ENCODE data around the gene PDE11A.
A peak's percentile ranks its signal among the peaks of the same experiment; 100 is the strongest.
"Not testable (repeated sequence)": the region's sequence is repeated elsewhere in the genome, so short reads cannot be mapped to it uniquely, and the experiment has no call there.

PDE11A gene

GRCh38 chr2:178074123-178075005, 1.8 kb upstream of the PDE11A start:
- DNase-seq (ENCODE audit: low read depth, low spot score) = peak; percentile 22

GRCh38 chr2:178072000-178072382, 586 bp downstream of the PDE11A start:
- no peak for DNase-seq (ENCODE audit: low read depth, low spot score)

DNA sequence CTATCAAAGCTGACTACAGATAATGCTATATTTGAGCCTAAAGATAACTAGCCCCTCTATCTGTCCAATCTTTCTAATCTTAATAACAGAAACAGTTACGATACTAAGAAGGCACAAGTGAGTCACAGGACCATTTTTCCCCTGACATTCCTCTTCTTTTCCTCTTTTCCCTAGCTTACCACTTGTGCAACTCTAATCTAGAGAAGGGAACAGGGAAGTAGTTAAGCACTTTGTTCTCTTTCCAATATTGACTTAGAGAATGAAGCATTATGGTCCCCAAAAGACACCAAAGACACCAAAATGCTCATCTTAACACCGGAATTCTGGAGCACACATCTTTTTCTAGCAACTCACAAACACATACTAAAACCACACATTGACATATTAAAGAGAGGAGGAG, 1.8 kb downstream of the PDE11A start:
- DNase-seq (ENCODE audit: low read depth, low spot score) = no peak

DNA sequence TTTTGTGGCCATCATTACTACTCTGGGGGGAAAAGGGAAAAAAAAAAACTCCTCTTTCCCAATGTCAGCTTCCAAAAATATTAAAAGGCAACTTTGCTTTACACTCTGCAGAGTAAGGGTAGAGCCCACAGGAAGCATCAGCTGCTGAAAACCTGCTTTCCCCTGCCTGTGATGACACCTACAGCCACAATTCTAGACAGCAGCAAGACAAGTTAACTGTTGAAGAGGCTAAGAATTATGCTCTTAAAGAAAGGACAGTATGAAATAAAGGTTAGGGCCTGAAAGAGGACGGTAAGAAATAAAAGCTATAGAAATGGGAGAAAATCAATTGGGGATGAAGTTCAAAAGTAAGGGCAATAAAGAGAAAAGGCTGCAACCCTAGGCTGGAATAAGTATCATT, 3.0 kb downstream of the PDE11A start:
- no peak for DNase-seq (ENCODE audit: low read depth, low spot score)

DNA sequence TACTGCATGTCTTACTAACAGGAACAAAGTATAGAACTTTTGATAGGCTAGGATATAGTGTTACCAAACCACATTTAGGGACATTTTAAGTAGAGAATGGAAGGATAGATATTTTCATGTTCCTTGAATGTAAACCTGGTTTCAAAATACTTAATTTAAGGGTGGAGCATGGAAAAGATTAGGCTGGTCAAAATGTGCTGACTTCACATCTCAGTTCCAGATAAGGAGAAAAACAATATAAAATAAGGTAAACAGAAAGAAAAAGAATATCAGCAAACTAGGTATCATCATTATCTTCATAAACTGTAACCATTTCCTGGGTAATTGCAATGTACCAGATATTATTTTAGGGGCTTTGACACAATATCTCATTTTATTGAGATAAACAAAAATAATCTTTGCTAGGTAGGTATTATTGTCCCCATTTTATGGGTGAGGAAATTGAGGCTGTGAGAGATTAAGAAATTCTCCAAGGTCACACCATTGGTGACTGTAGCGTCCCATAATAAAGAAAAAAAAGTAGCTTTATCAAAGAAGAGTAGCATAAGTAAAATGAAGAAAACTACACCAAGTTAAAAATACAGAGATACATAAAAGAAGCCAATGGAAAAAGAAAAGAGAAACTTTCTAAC, 3.6 kb downstream of the PDE11A start:
- no peak for DNase-seq (ENCODE audit: low read depth, low spot score)

DNA sequence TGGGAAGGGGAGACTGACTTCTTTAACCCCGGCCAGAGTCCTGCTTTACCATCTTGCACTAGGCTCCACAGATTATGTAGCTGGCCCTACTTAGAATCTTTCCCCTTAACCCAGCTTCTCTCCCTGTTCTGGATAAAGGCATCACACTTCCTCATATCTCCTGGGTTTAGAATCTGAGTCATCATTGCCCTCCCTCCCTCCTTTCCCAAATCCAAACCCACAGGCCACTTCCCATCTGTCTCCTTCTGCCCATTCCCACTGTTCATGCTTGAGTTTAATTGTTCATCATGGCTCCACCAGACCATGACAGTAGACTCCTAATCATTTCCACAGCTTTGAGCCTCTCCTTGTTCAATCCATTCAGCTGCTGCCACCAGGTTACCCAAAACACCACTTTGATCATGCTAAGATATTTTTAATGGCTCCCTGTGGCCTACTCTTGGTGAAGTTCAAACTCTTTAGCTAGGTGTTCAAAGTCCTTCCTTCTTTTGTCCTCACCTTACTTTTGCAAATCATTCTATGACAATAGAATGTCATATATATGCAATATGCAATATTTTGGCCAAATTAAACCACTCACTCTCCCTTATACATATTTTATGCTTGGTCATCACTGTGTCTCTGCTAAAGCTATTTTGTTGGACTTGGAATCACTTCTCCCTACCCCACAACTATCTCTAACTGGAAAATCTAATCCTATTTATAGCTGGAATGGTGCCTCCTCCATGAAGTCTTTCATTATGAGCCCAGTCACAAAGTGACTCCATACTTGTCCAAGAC, 5.5 kb downstream of the PDE11A start:
- no peak for DNase-seq (ENCODE audit: low read depth, low spot score)

DNA sequence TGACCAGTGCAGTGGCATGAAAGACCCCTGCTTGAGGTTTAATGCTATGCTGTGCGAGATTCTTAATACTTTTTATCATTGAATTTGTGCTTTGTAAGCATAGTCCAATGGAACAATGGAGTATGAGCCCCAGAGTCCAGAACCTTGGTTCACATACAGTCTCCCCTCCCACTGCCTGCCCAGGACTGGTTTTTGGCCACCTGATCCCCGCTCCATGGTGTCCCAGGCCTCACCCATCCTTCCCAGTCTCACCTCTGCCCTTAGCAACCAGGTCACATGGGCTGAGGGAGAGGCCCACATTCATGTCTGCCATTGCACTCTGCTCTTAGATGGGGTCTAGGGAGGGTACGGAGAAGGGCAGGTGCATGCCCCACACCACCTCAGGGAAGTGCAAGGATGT, 6.3 kb downstream of the PDE11A start:
- DNase-seq (ENCODE audit: low read depth, low spot score) = no peak

GRCh38 chr2:178059681-178060080, 12.9 kb downstream of the PDE11A start:
- no peak for DNase-seq (ENCODE audit: low read depth, low spot score)

- DNase-seq (ENCODE audit: low read depth, low spot score) = no peak
These were observed 13.5 kb downstream of the PDE11A start for GRCh38 chr2:178059111-178059510.

DNA sequence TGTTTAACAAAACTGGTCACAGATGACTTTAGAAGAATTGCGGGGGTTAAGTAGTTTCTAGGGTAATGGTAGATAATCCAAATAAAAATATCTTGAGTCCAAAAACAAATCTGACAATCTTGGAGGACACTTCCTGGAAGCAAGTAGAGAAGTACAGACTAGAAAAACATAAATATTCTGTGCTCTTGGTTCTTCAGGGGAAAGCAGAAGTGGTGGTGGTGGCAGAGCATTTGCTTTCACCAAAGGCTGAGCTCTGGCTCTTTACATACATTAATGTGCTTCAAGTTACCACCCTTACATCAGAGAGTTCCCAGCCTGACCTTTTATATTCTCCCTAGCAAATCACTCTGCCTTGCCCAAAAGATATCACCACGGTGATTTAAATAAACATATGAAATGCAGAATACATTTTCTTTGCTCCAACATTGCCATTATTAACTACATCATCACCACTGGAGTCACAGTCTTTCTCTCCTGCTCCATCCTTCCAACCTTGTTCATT, 15.3 kb downstream of the PDE11A start:
- DNase-seq (ENCODE audit: low read depth, low spot score) = no peak

DNA sequence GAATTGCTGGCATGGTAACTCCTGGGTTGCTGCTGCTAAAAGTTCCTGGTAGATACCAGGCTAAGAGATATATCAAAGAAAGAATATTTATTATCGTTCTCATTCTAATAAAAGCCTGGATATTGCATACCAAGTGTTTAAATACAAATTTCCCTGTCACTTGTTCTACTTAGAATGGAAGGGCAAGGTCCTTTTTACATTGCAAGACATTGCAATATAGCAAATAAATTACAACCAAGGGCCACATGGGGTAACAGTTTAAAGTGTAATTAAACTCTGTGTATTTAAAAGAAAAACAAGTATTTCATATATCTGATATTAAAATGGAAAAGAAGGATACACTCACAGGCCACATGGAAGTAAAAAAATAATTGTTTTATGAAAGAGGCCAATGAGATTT, 16.2 kb downstream of the PDE11A start:
- no peak for DNase-seq (ENCODE audit: low read depth, low spot score)

- not testable (repeated sequence) for DNase-seq (ENCODE audit: low read depth, low spot score)
These were observed 21.3 kb downstream of the PDE11A start for GRCh38 chr2:178051257-178051656.

DNA sequence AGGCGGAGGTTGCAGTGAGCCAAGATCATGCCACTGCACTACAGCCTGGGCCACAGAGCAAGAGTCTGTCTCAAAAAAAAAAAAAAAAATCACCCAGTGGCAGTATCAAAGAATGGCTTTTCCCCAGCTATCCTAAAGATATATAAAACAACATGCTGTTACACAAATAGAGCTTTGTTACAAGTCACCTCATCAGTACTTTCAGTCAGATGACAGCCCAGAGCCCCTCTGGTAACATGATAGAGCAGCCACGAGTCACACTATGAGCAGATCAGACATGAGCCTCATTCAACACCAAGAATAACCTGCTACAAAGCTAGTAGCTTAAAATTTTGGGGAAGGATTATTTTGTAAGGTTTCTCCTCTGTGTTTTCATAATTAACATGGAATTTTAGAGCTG, 25.2 kb downstream of the PDE11A start:
- no peak for DNase-seq (ENCODE audit: low read depth, low spot score)

- DNase-seq (ENCODE audit: low read depth, low spot score) = no peak
These were observed 27.7 kb downstream of the PDE11A start for GRCh38 chr2:178044836-178045235.

DNA sequence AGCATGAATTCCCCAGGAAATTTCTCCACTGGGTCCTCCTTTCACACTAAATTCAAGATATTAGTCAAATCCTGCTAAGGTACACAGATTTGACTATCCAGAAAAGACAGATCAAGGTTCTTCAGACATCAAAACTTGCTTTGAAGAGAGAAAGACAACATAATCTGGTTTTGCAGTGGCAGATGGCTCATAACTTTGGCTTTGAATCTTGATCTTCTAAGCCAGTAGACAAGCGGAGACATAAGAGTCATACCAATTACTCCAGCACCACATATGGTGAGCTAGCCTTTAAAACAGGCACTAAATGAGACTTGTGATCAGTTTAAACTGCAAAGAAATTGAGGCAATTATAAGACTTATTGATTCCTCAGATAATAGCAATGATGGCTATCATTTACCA, 29.3 kb downstream of the PDE11A start:
- no peak for DNase-seq (ENCODE audit: low read depth, low spot score)

- not testable (repeated sequence) for DNase-seq (ENCODE audit: low read depth, low spot score)
These were observed 39.0 kb downstream of the PDE11A start for GRCh38 chr2:178033583-178033982.

DNA sequence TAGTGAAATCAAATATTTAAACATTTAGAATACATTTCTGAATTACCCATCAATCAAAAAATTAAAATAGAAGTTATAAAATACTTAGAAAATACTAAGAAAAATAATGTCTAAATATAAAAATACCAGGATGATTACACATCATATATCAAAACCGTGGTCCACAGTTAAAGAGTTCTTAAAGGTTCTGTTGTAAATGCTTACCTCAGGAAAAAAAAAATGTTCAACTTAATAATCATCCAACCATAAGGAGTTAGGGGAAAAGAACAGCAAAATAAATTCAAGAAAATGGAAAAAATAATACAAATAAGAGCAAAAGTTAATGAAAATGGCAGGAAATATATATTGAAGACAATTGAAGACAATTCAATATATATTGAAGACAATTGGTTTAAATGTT, 43.2 kb downstream of the PDE11A start:
- DNase-seq (ENCODE audit: low read depth, low spot score) = no peak

- no peak for DNase-seq (ENCODE audit: low read depth, low spot score)
These were observed 46.9 kb downstream of the PDE11A start for GRCh38 chr2:178025551-178026185.

DNA sequence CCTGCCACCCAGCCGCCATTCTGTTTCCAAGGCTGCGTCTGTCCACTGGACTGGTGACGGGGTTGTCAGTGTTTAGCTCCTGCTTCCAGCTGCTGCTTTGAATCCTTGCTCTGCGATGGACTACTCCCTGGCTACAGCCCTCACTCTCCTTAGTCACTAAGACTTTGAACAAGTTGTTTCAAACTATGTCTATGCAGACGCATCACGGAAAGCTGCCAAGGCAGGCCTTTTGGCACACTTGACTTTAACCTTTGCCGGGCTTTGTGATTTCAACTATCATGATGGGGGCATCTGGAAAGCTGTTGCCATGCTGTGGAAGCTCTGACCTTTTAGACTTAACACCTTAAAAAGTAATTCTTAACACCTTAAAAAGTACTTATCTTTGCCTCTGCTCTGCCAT, 54.4 kb downstream of the PDE11A start:
- no peak for DNase-seq (ENCODE audit: low read depth, low spot score)

GRCh38 chr2:178016612-178017011, 56.0 kb downstream of the PDE11A start:
- no peak for DNase-seq (ENCODE audit: low read depth, low spot score)

DNA sequence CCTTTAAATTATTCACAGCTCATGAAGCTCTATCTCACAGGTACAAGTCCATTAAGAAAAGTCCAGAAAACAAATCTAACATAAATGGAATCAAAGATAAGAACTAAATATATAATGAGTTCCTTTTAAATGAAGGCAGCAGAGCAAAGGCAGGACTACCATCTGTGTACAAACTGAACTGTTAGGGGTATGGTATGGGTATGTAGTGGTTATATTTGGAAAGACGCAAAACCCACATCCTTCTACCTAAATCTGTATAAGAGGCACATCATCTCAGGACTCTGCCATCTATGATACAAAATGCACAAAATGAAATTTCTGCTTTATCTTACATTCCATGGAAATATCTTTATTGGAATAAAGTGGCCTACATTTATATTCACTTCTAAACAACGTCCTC, 59.9 kb downstream of the PDE11A start:
- no peak for DNase-seq (ENCODE audit: low read depth, low spot score)

DNA sequence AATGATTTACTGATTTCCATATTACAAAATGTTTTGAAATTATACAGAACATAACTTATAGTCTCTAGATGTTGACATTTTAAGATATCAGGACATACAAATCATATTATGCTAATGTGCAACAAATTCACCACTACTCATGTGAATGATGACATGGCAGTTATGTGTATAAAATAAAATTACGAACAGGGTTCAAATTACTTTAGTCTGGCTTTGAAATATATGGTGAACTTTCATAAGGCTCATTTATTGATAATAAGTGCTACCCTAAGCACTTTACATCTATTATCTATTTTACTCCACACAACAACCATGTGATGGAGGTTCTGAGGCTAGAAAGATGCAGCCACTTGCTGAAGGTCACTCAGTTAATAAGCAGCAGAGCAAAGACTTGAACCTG, 62.8 kb downstream of the PDE11A start:
- DNase-seq (ENCODE audit: low read depth, low spot score) = no peak

Measured in astrocyte of the hippocampus (primary cell).